Tibial nerve (tissue), 4 donors: Measurements from ENCODE around the gene LCT.

Experiments
- EP300 ChIP-seq, 2 donors: sonication (generic); formaldehyde crosslinking; IDR thresholded peaks; one replicate each; pipeline ENCODE4 v1.6.1; 2017; ENCODE audit warnings: antibody characterized with exemption in 2 of 2, mild to moderate bottlenecking in 1 of 2
- POLR2A ChIP-seq, 2 donors: fragments of 450-650 bp; IDR thresholded peaks; one replicate each; pipeline ENCODE4 v1.6.1; 2017; ENCODE audit warnings: antibody characterized with exemption in 2 of 2, mild to moderate bottlenecking in 2 of 2, moderate library complexity in 2 of 2
- TF ChIP-seq, protein P1 (sequence below), 5 experiments: fragments of 200-600 bp in 3 of 5; fragments of 450-650 bp in 2 of 5; sonication (generic) in 3 of 5; IDR thresholded peaks; one replicate each; pipeline ENCODE4 v1.5.1; 2016 to 2019; ENCODE audit warnings: antibody characterized with exemption in 5 of 5, mild to moderate bottlenecking in 3 of 5, moderate library complexity in 2 of 5

DNA sequence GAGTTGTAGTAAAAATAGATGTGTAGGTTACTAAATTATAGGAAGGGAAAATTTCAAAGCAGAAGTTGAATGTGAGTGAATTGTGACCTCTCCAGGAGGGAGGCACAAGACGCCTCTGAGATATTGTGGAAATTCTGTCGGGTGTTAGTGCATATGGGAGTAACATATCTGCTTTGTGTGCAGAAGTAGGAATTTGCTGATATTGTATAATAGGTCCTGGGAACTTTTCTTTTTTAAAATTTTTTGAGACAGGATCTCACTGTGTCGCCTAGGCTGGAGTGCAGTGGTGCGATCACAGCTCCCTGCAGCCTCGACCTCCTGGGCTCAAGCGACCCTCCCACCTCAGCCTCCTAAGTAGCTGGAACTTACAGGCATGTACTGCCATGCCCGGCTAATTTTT, 60.6 kb downstream of the LCT start:
- TF ChIP-seq POLR2A (IDR thresholded peaks at IDR 0.05) (no peak), EP300 (IDR thresholded peaks at IDR 0.05) (no peak)
- TF ChIP-seq, protein P1, sequence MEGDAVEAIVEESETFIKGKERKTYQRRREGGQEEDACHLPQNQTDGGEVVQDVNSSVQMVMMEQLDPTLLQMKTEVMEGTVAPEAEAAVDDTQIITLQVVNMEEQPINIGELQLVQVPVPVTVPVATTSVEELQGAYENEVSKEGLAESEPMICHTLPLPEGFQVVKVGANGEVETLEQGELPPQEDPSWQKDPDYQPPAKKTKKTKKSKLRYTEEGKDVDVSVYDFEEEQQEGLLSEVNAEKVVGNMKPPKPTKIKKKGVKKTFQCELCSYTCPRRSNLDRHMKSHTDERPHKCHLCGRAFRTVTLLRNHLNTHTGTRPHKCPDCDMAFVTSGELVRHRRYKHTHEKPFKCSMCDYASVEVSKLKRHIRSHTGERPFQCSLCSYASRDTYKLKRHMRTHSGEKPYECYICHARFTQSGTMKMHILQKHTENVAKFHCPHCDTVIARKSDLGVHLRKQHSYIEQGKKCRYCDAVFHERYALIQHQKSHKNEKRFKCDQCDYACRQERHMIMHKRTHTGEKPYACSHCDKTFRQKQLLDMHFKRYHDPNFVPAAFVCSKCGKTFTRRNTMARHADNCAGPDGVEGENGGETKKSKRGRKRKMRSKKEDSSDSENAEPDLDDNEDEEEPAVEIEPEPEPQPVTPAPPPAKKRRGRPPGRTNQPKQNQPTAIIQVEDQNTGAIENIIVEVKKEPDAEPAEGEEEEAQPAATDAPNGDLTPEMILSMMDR (IDR thresholded peaks at IDR 0.05) = no peak
